Fibroblast of the aortic adventitia (primary cell): Measurements from ENCODE around the gene SLC32A1. TPM values are rescaled to one million over a fixed set of nuclear protein-coding genes. Genes with fewer than 3 reads are reported as not detected.

Source experiments
- DNase-seq: peaks from one replicate; pipeline ENCODE4 v3.0.0-alpha.2; 2010; ENCODE audit warnings: low read depth
- H3K4me3 ChIP-seq: 2 replicates; pipeline ENCODE4 v1.5.1; 2011; ENCODE audit warnings: low read depth, mild to moderate bottlenecking, control low read depth, low read length, moderate library complexity
- CTCF ChIP-seq: IDR thresholded peaks from 2 replicates; pipeline ENCODE4 v1.5.1; 2011; ENCODE audit warnings: mild to moderate bottlenecking, low read length, control low read depth, inconsistent platforms; ENCODE audit not compliant: insufficient read depth
- small RNA-seq: library from RNA; depleted of rRNA; stranded (forward); fragments of <200 nt; gene quantifications from one replicate; pipeline ENCODE3, GENCODE V24; 2012
- total RNA-seq: library from RNA; depleted of rRNA; stranded (reverse); fragments of >200 nt; gene quantifications from 2 replicates; pipeline ENCODE4 v1.2.3, GENCODE V29; 2012; ENCODE audit warnings: low replicate concordance

The SLC32A1 gene
- total RNA-seq, 1 donor = not detected

- no peak overlapping the region for H3K4me3 ChIP-seq
- TF ChIP-seq CTCF = no peak
- DNase-seq = no peak
Observed at GRCh38 chr20:38770970-38771369, 46.7 kb downstream of the SLC32A1 start.

- no peak for TF ChIP-seq CTCF
- H3K4me3 ChIP-seq = no peak overlapping the region
- DNase-seq = no peak
Observed at GRCh38 chr20:38771621-38772020, 47.3 kb downstream of the SLC32A1 start.

GRCh38 chr20:38774167-38774566 is 49.9 kb downstream of the SLC32A1 start:
- DNase-seq = no peak
- no peak for TF ChIP-seq CTCF

GRCh38 chr20:38776363-38776762 is 52.1 kb downstream of the SLC32A1 start:
- H3K4me3 ChIP-seq = no peak overlapping the region
- DNase-seq = no peak
- TF ChIP-seq CTCF = no peak

More at GRCh38 chr20:38774167-38774566, 49.9 kb downstream of the SLC32A1 start:
- no peak overlapping the region for H3K4me3 ChIP-seq

Small RNAs within 50 kb of the gene (small RNA-seq; reads per million reads assigned to genes)
- not detected for gene RF00017

Other genes with a start within 250 kb of the SLC32A1 start
- not detected in 2 replicates for gene ADIG, start 143.3 kb upstream of the SLC32A1 start, total RNA-seq
- not detected in 2 replicates for gene ARHGAP40, start 122.7 kb upstream of the SLC32A1 start, total RNA-seq
- 2.9 and 4.6 TPM in 2 replicates for gene ACTR5, start 24.0 kb downstream of the SLC32A1 start, total RNA-seq
- 0.09 and 0.33 TPM in 2 replicates for gene PPP1R16B, start 81.2 kb downstream of the SLC32A1 start, total RNA-seq
- 2.2 and 16.7 TPM in 2 replicates for gene FAM83D, start 201.9 kb downstream of the SLC32A1 start, total RNA-seq
- 5.1 and 8.9 TPM in 2 replicates for gene DHX35, start 237.9 kb downstream of the SLC32A1 start, total RNA-seq